Vagina (tissue), 2 donors: ENCODE data around the gene ENPP7. TPM values are rescaled to one million over a fixed set of nuclear protein-coding genes. Genes with fewer than 3 reads are reported as not detected.

Source experiments
- DNase-seq, 2 donors: peaks; one replicate each; pipeline ENCODE4 v3.0.0-alpha.2; 2017; ENCODE audit errors: extremely low spot score in 2 of 2
- H3K27ac ChIP-seq: fragments of 200-600 bp; sonication (generic); one replicate; pipeline ENCODE4 v1.5.1; 2019
- H3K27me3 ChIP-seq: fragments of 200-600 bp; sonication (generic); one replicate; pipeline ENCODE4 v1.5.1; 2019
- H3K36me3 ChIP-seq, 2 donors: fragments of 200-600 bp; sonication (generic); one replicate each; pipeline ENCODE4 v1.5.1; 2017 to 2019
- H3K4me1 ChIP-seq: fragments of 200-600 bp; sonication (generic); one replicate; pipeline ENCODE4 v1.5.1; 2019
- H3K4me3 ChIP-seq, 2 donors: fragments of 200-600 bp; sonication (generic); 1 replicate in 1 of 2; 2 replicates in 1 of 2; pipeline ENCODE4 v1.5.1; 2016 to 2019
- H3K9me3 ChIP-seq: fragments of 200-600 bp; sonication (generic); one replicate; pipeline ENCODE4 v1.5.1; 2019
- POLR2A ChIP-seq, 2 donors: fragments of 450-650 bp; IDR thresholded peaks; one replicate each; pipeline ENCODE4 v1.6.1; 2017; ENCODE audit warnings: antibody characterized with exemption in 2 of 2, mild to moderate bottlenecking in 2 of 2, moderate library complexity in 2 of 2
- POLR2AphosphoS5 ChIP-seq, 2 donors: sonication (generic); formaldehyde crosslinking; IDR thresholded peaks; one replicate each; pipeline ENCODE4 v1.9.0; 2017; ENCODE audit warnings: antibody characterized with exemption in 2 of 2, mild to moderate bottlenecking in 2 of 2, low read depth in 1 of 2; ENCODE audit not compliant: insufficient read depth in 1 of 2
- intact Hi-C: fragments of 100-400 bp; cut with DNase I; formaldehyde crosslinking; loops from one replicate; pipeline ENCODE4 v1.15.1; 2023
- total RNA-seq: library from RNA; depleted of rRNA; stranded (reverse); fragments of >200 nt; gene quantifications from one replicate; pipeline ENCODE4 v1.2.3, GENCODE V29; 2016
- TF ChIP-seq, protein P1 (sequence below), 3 experiments: fragments of 450-650 bp in 2 of 3; fragments of 200-600 bp in 1 of 3; sonication (generic) in 1 of 3; IDR thresholded peaks; one replicate each; pipeline ENCODE4 v1.5.1; 2017 to 2019; ENCODE audit warnings: antibody characterized with exemption in 3 of 3, mild to moderate bottlenecking in 2 of 3, moderate library complexity in 2 of 3

ENPP7 gene
- total RNA-seq, 1 donor from 2014 or later, result not detected

DNA sequence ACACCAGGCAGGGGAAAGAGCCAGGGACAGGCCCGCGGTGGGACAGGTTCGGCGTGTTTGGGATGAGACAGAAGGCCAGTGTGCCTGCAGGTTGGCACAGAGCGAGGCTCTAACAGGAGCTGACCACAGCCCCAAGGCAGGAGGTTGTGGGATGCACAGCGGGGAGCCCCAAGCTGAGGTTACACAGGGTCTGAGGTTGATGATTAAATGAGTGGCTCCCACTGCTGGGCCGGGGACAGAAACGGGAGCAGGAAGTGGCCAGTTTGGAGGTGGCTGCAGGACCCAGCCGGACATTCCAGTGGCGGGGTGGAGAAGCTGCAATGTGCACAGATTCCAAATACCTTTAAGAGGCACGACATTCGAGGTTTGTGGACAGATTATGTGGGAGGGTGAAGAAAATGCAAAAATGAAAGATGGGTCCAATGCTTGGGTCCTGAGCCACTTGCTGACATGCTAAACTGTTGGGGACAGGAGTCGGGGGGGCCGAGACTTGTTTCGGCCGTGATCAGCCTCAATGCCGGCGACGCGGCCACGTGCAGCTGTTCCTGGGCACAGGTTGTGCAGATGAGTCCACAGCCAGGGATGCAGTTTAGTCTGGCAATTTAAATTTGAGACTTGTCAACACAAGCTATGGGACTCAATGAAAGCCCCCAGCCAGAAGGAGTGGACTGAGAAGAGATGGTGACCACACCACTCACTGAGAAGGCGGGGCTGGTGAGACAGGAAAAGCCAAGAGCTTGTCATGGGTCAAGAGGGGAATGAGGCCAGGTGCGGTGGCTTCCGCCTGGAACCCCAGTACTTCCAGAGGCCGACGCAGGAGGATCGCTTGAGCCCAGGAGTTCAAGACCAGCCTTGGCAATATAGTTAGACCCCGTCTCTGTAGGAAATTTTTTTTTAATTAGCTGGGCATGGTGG is 8.7 kb downstream of the ENPP7 start:
- DNase-seq, result no peak
- intact Hi-C loops, result loop anchor here (10.0 kb wide), 1 partner anchor 255 kb away; no protein-coding TSS in a partner anchor
- no peak overlapping the region for H3K27ac ChIP-seq
- H3K27me3 ChIP-seq, result no peaks in the 10 kb centered on the region
- H3K9me3 ChIP-seq, result no peaks in the 10 kb centered on the region
- TF ChIP-seq, protein P1, sequence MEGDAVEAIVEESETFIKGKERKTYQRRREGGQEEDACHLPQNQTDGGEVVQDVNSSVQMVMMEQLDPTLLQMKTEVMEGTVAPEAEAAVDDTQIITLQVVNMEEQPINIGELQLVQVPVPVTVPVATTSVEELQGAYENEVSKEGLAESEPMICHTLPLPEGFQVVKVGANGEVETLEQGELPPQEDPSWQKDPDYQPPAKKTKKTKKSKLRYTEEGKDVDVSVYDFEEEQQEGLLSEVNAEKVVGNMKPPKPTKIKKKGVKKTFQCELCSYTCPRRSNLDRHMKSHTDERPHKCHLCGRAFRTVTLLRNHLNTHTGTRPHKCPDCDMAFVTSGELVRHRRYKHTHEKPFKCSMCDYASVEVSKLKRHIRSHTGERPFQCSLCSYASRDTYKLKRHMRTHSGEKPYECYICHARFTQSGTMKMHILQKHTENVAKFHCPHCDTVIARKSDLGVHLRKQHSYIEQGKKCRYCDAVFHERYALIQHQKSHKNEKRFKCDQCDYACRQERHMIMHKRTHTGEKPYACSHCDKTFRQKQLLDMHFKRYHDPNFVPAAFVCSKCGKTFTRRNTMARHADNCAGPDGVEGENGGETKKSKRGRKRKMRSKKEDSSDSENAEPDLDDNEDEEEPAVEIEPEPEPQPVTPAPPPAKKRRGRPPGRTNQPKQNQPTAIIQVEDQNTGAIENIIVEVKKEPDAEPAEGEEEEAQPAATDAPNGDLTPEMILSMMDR (IDR thresholded peaks at IDR 0.05), result no peak
- TF ChIP-seq POLR2A (IDR thresholded peaks at IDR 0.05), result no peak
- no peak for TF ChIP-seq POLR2AphosphoS5 (IDR thresholded peaks at IDR 0.05; ENCODE audit: insufficient read depth in 1 of 2, low read depth in 1 of 2)
- no peak overlapping the region for H3K4me3 ChIP-seq
- H3K36me3 ChIP-seq, result no peaks in the 10 kb centered on the region
- peaks cover 13% of the 10 kb centered on the region for H3K4me1 ChIP-seq

DNA sequence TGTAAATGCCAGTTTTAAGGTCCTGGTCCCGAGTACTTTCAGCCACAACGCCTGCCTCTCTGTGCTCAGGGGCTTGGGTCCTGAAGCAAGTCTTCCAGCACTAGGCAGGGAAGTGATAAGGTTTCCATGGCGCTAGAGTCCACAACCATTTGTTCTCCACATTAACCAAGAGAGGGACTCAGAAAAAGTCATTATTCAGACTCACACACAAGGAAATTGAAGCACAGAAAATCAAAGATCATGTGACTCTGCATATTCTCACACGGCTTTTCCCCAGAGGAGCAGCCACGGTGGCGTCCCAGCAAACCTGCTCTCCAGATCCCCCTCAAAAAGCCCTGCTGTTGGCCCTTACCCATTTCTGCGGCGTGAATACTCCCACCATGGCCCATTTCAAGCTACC is 9.7 kb downstream of the ENPP7 start:
- intact Hi-C loops, result loop anchor here (10.0 kb wide), 1 partner anchor 254 kb away; no protein-coding TSS in a partner anchor
- Histone ChIP-seq H3K27me3 (no peaks in the 10 kb centered on the region), H3K4me1 (peaks cover 13% of the 10 kb centered on the region), H3K27ac (no peak overlapping the region), H3K9me3 (no peaks in the 10 kb centered on the region), H3K4me3 (no peak overlapping the region), H3K36me3 (no peaks in the 10 kb centered on the region)
- no peak for TF ChIP-seq POLR2AphosphoS5 (IDR thresholded peaks at IDR 0.05; ENCODE audit: insufficient read depth in 1 of 2, low read depth in 1 of 2)
- TF ChIP-seq, protein P1 (IDR thresholded peaks at IDR 0.05), result no peak
- no peak for TF ChIP-seq POLR2A (IDR thresholded peaks at IDR 0.05)
- DNase-seq, result no peak

DNA sequence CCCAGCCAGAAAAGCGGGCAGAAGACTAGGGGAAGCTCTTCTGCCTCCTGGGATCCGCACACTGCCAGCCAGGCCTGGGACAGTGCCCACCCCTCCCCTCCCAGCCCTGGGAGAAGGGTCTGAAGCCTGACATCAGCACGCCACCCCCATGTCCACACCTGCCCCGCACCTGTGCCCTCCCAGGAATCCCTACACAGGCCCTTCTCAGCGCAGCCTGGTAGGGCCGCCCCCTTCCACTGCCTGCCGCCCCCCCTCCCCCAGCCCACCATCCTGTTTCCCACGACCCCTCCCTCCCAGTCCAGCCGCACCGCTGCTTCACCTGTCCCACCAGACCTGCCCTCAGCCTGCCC is 10.6 kb downstream of the ENPP7 start:
- Histone ChIP-seq H3K27ac (no peak overlapping the region), H3K36me3 (no peaks in the 10 kb centered on the region), H3K9me3 (no peaks in the 10 kb centered on the region), H3K27me3 (no peaks in the 10 kb centered on the region), H3K4me1 (peaks cover 13% of the 10 kb centered on the region), H3K4me3 (no peak overlapping the region)
- no peak for TF ChIP-seq POLR2AphosphoS5 (IDR thresholded peaks at IDR 0.05; ENCODE audit: insufficient read depth in 1 of 2, low read depth in 1 of 2)
- no peak for TF ChIP-seq POLR2A (IDR thresholded peaks at IDR 0.05)
- TF ChIP-seq, protein P1 (IDR thresholded peaks at IDR 0.05), result no peak
- intact Hi-C loops, result loop anchor here (10.0 kb wide), 1 partner anchor 253 kb away; no protein-coding TSS in a partner anchor
- DNase-seq, result no peak

DNA sequence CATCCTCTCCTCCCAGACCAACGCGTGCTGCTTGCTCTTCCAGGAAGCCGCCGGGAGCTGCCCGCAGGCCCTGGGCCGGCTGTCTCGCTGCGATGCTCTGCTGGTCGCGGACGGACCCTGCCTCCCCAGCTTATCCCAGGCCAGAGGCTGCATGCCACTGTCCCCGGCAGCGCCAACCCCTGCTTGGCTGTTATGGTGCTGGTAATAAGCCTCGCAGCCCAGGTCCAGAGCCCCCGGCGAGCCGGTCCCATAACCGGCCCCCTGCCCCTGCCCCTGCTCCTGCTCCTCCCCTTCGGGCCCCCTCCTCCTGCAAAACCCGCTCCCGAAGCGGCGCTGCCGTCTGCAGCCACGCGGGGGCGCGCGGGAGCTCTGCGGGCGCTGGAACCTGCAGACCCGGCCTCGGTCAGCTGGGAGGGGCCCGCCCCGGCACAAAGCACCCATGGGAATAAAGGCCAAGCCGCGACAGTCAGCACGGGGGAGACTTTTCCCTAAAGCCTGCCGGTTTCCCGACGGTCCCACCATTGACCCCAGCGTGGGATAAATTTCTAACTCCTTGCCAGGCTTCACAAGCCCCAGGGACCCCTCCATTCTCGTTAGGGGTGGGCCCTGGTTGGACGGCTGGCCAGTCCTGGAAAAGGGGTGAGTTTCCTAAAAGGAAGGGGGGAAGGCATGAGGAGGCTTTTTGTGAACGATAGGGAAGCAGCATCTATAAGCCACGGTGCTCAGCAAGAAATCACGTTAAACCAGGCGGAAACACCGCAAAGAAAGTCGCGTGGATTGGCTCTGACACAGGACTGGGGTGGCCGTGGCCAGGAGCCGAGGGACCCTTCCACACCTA is 11.2 kb downstream of the ENPP7 start:
- no peaks in the 10 kb centered on the region for H3K27me3 ChIP-seq
- intact Hi-C loops, result loop anchor here (10.0 kb wide), 1 partner anchor 253 kb away; no protein-coding TSS in a partner anchor
- no peak for DNase-seq
- H3K4me1 ChIP-seq, result peaks cover 13% of the 10 kb centered on the region
- H3K36me3 ChIP-seq, result no peaks in the 10 kb centered on the region
- H3K4me3 ChIP-seq, result peak overlapping the region in 1 of 2 donors; percentile 12
- H3K27ac ChIP-seq, result no peak overlapping the region
- H3K9me3 ChIP-seq, result no peaks in the 10 kb centered on the region
- TF ChIP-seq, protein P1 (IDR thresholded peaks at IDR 0.05), result peak; percentile 60 to 85 (median 83)
- TF ChIP-seq POLR2A (IDR thresholded peaks at IDR 0.05), result no peak
- peak in 1 of 2 donors; percentile 17 for TF ChIP-seq POLR2AphosphoS5 (IDR thresholded peaks at IDR 0.05; ENCODE audit: insufficient read depth in 1 of 2, low read depth in 1 of 2)
